Thymus (tissue), 11 donors: ENCODE data around the gene UBE2A. TPM values are rescaled to one million over a fixed set of nuclear protein-coding genes. Genes with fewer than 3 reads are reported as not detected.

ENCODE experiments used
- DNase-seq, 9 donors: peaks; one replicate each; pipeline ENCODE4 v3.0.0-alpha.2; 2013; ENCODE audit warnings: low spot score in 9 of 9, low read depth in 6 of 9, missing footprints in 1 of 9
- H3K27ac ChIP-seq, 2 donors: one replicate each; pipeline ENCODE4 v1.5.1; 2013; ENCODE audit warnings: control low read depth in 1 of 2, low read depth in 1 of 2, low read length in 1 of 2, mild to moderate bottlenecking in 1 of 2, moderate library complexity in 1 of 2
- H3K27me3 ChIP-seq, 2 donors: one replicate each; pipeline ENCODE4 v1.5.1; 2013; ENCODE audit warnings: low read length in 1 of 2; ENCODE audit not compliant: control insufficient read depth in 2 of 2, insufficient read depth in 1 of 2
- H3K36me3 ChIP-seq, 2 donors: one replicate each; pipeline ENCODE4 v1.5.1; 2013; ENCODE audit warnings: low read length in 1 of 2, mild to moderate bottlenecking in 1 of 2, moderate library complexity in 1 of 2; ENCODE audit not compliant: control insufficient read depth in 2 of 2, insufficient read depth in 2 of 2
- H3K4me1 ChIP-seq, 2 donors: one replicate each; pipeline ENCODE4 v1.5.1; 2013; ENCODE audit warnings: low read length in 2 of 2; ENCODE audit not compliant: control insufficient read depth in 2 of 2, insufficient read depth in 2 of 2
- H3K4me3 ChIP-seq, 2 donors: one replicate each; pipeline ENCODE4 v1.5.1; 2013; ENCODE audit warnings: low read length in 2 of 2, control low read depth in 1 of 2, mild to moderate bottlenecking in 1 of 2
- H3K9me3 ChIP-seq, 2 donors: one replicate each; pipeline ENCODE4 v1.5.1; 2013; ENCODE audit warnings: low read length in 1 of 2, mild to moderate bottlenecking in 1 of 2; ENCODE audit not compliant: control insufficient read depth in 2 of 2, insufficient read depth in 1 of 2
- WGBS: extraction: QIAGEN DNeasy Blood & Tissue Kit; methylation state at CpG from one replicate; pipeline ENCODE4 v1.1.7; 2013; 5-methylcytosine and 5-hydroxymethylcytosine counted together
- polyA plus RNA-seq: library from polyadenylated mRNA; stranded (reverse); fragments of 200-250 nt; gene quantifications from one replicate; pipeline ENCODE4 v1.2.3, GENCODE V29; 2013
- total RNA-seq: library from RNA; stranded (reverse); fragments of 120-200 nt; gene quantifications from one replicate; pipeline ENCODE4 v1.2.4, GENCODE V29; 2013
- donor health status: healthy.

Gene UBE2A
- total and polyA plus RNA-seq, 2 donors, result 26.7 to 88.6 TPM

DNA sequence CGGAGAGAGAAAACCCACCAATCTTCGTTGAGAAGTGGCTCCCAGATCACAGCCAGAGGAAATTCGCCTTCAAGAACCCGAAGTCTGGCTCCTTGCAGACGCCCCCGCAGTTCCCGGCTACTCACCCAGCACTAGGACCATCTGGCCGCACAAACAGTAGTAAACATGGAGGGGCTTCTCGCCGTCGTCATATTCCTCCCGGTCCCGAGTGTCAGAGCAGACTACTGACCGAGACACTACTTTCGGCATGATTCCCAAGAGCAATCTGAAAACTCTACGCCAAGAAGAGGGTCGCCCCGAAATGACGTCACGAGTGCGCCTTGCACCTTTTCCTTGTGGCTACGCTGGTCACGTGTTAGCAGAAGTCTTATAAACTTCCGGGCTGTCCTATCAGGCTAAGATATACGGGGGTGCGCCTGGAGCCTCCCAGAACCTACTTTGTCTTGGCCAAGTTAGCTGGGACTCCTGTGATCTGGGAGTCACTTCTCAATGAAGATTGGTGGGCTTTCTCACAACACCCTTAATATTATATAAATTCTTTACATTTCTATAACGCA, 9.2 kb upstream of the UBE2A start, which contains the start of gene STEEP1:
Gene STEEP1, minus strand, starts transcription at position 303 of the 557 bp plus-strand sequence. Its CDS starts 54 bp downstream, at position 249.
- H3K4me3 ChIP-seq, result peak within 1 kb of the TSS; percentile 54 to 62
- 1% methylated on average over 27 of the region's 27 CpGs for WGBS
- peak; percentile 70 to 94 (median 85) for DNase-seq
- H3K36me3 ChIP-seq, result peaks cover 0 to 2% of the 10 kb centered on the region in 2 donors
- H3K27ac ChIP-seq, result peak within 1 kb of the TSS; percentile 34 to 74
- no peaks in the 10 kb centered on the region for H3K27me3 ChIP-seq
- no peaks in the 10 kb centered on the region for H3K9me3 ChIP-seq
- peaks cover 0 to 3% of the 10 kb centered on the region in 2 donors for H3K4me1 ChIP-seq

DNA sequence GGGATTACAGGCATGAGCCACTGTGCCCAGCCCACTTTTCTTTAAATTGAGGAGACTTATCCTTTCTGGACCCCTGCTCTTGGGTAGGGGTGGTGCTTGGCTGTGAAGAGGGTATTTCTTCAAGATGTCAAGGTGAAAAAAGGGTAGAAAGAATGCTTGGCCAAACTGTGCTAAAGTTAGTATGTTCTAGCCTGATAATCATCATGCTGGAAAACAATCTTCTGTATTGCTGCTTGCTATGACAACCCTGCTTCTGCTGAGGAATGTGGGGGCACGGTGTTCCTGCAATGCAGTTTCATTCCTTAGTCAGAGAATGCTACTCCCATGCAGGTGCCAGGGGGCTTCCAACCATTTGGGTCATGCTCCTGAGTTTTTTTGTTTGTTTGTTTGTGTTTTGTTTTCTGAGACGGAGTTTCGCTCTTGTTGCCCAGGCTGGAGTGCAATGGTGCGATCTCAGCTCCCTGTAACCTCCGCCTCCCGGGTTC, 4.0 kb upstream of the UBE2A start:
- Histone ChIP-seq H3K4me3 (no peak overlapping the region), H3K4me1 (peaks cover 3 to 4% of the 10 kb centered on the region in 2 donors), H3K36me3 (no peaks in the 10 kb centered on the region), H3K27ac (no peak overlapping the region), H3K9me3 (no peaks in the 10 kb centered on the region), H3K27me3 (peaks cover 0 to 7% of the 10 kb centered on the region in 2 donors)
- no peak for DNase-seq
- 99% methylated on average over 6 of the region's 6 CpGs for WGBS

DNA sequence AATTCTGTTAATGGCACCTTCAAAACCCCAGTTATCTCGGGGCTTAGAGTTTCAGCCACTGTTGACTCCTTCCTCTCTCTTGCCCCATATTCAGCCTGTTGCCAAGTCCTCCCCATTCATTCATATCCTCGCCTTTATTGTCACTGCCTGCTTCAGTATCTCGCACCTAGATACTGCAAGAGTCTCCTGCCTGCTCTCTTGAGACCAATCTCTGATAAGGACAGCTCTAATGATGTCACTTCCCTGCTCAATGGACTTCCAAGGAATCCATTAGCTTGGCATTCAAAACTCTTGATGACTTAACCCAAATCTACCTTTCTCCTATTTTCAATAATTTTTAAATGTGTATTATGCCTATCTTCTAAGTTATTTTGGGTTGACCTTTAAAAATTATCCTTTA, 1.1 kb upstream of the UBE2A start:
- H3K4me3 ChIP-seq, result no peak overlapping the region
- H3K27me3 ChIP-seq, result peaks cover 0 to 7% of the 10 kb centered on the region in 2 donors
- H3K36me3 ChIP-seq, result peaks cover 0 to 3% of the 10 kb centered on the region in 2 donors
- WGBS, result 96% methylated on average over 3 of the region's 3 CpGs
- peaks cover 6 to 7% of the 10 kb centered on the region in 2 donors for H3K4me1 ChIP-seq
- no peak for DNase-seq
- no peak overlapping the region for H3K27ac ChIP-seq
- H3K9me3 ChIP-seq, result no peaks in the 10 kb centered on the region

- peaks cover 0 to 3% of the 10 kb centered on the region in 2 donors for H3K36me3 ChIP-seq
- H3K27ac ChIP-seq, result peak overlapping the region; percentile 86 to 92
- H3K9me3 ChIP-seq, result no peaks in the 10 kb centered on the region
- H3K4me1 ChIP-seq, result peaks cover 6 to 7% of the 10 kb centered on the region in 2 donors
- peak overlapping the region; percentile 71 to 78 for H3K4me3 ChIP-seq
- peak in 3 of 9 donors; percentile 3 to 13 (median 5) for DNase-seq
- under 1% methylated on average over 30 of the region's 30 CpGs for WGBS
- peaks cover 0 to 7% of the 10 kb centered on the region in 2 donors for H3K27me3 ChIP-seq
Observed at GRCh38 chrX:119573840-119574393, 446 bp upstream of the UBE2A start.

DNA sequence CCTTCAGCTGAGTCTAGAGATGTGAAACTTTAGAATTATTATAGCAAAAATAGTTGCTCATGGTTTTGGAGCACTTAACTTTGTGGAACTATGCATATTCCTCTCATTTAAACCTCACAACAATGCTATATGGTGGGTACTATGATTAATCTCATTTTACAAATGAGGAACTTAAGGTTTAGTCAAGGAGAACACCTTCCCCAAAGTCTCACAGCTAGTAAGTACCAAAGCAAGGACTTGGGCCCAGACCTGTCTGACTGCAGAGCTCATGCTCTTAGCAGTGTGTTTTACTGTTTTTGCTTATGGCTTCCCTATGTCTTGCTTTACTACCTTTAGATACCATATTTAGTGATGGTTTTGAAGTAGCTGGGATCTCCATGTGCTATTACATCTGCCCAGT, 5.1 kb downstream of the UBE2A start:
- Histone ChIP-seq H3K27me3 (peaks cover 0 to 2% of the 10 kb centered on the region in 2 donors), H3K36me3 (peaks cover 0 to 3% of the 10 kb centered on the region in 2 donors), H3K4me1 (peaks cover 3 to 7% of the 10 kb centered on the region in 2 donors), H3K9me3 (no peaks in the 10 kb centered on the region), H3K27ac (no peak overlapping the region), H3K4me3 (no peak overlapping the region)
- no peak for DNase-seq

DNA sequence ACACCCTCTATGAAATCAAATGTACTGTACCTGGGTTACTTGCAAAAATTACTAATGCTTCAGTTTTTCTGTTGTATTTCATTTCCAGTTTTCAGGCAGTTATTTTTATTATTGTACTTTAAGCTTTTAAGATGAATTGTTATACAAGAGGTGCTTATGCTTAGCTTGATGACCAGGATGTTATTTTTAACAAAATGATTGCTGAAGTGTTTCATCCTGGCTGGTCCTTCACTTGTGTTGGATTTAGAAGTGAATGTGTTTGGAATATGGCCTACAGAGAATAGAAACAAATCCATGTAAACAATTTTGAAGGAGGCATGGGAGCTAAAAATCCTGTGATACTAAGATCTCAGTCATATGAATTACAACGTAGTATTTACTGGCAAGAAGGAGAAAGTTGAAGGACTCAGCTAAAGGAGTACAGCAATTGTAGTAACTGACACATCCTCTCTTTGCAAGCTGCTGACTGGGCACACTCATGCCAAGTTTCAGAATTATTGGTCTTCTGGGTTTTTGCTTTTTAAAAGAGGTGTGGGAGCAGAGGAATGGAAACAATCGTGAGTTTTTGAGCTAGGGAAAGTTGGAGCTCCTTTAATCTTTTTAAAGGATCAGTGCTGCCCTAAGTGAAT, 9.2 kb downstream of the UBE2A start:
- DNase-seq, result no peak
- Histone ChIP-seq H3K4me1 (no peaks in the 10 kb centered on the region), H3K36me3 (peaks cover 0 to 2% of the 10 kb centered on the region in 2 donors), H3K9me3 (no peaks in the 10 kb centered on the region), H3K27ac (no peak overlapping the region), H3K27me3 (no peaks in the 10 kb centered on the region), H3K4me3 (no peak overlapping the region)
- WGBS, result 95% methylated on average over 2 of the region's 2 CpGs

- Histone ChIP-seq H3K27me3 (no peaks in the 10 kb centered on the region), H3K4me1 (no peaks in the 10 kb centered on the region), H3K9me3 (no peaks in the 10 kb centered on the region), H3K27ac (no peak overlapping the region), H3K36me3 (peaks cover 8 to 28% of the 10 kb centered on the region in 2 donors), H3K4me3 (no peak overlapping the region)
- DNase-seq, result no peak
- WGBS, result 98% methylated on average over 5 of the region's 5 CpGs
Observed at GRCh38 chrX:119589810-119590209, 15.4 kb downstream of the UBE2A start.

DNA sequence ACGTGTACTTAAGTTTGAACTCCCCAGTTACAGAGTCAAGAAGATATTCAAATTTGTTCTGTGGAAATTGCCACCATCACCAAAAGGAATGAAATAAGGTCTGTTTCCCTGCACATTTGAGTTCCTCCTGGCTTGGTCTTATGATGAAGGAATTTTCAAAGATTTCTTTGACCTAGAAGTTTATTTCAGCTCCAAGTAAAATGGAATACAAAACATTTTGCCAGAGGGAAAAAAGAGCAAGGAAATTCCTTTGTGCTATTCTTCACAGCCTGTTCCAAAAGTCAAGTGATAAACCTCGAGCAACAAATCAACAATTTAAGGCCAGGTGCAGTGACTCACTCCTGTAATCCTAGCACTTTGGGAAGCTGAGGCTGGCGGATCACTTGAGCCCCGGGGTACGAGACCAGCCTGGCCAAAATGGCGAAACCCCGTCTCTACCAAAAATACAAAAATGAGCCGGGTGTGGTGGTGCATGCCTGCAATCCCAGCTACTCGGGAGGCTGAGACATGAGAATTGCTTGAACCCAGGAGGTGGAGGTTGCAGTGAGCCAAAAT, 28.4 kb downstream of the UBE2A start:
- peaks cover 0 to 4% of the 10 kb centered on the region in 2 donors for H3K4me1 ChIP-seq
- no peak overlapping the region for H3K27ac ChIP-seq
- H3K9me3 ChIP-seq, result no peaks in the 10 kb centered on the region
- no peak overlapping the region for H3K4me3 ChIP-seq
- 93% methylated on average over 9 of the region's 9 CpGs for WGBS
- H3K36me3 ChIP-seq, result no peaks in the 10 kb centered on the region
- no peak for DNase-seq
- H3K27me3 ChIP-seq, result peaks cover 0 to 4% of the 10 kb centered on the region in 2 donors
